Stimulated activated naive CD8-positive, alpha-beta T cell treated with anti-CD3 and anti-CD28 coated beads, Interleukin-15, Interleukin-2, amounts not matched to agents 100 U/mL and 50 U/mL, for 24 hours (primary cell): ENCODE data around the gene FCF1.
A peak's percentile ranks its signal among the peaks of the same experiment; 100 is the strongest.

Experiments
- ATAC-seq: fragments of 150-1000 bp; cut with Tn5 transposase; one replicate; pipeline ENCODE4 v1.10.0; 2021
- DNase-seq: peaks from one replicate; pipeline ENCODE4 v3.0.0; 2021

FCF1 gene, protein sequence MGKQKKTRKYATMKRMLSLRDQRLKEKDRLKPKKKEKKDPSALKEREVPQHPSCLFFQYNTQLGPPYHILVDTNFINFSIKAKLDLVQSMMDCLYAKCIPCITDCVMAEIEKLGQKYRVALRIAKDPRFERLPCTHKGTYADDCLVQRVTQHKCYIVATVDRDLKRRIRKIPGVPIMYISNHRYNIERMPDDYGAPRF

DNA sequence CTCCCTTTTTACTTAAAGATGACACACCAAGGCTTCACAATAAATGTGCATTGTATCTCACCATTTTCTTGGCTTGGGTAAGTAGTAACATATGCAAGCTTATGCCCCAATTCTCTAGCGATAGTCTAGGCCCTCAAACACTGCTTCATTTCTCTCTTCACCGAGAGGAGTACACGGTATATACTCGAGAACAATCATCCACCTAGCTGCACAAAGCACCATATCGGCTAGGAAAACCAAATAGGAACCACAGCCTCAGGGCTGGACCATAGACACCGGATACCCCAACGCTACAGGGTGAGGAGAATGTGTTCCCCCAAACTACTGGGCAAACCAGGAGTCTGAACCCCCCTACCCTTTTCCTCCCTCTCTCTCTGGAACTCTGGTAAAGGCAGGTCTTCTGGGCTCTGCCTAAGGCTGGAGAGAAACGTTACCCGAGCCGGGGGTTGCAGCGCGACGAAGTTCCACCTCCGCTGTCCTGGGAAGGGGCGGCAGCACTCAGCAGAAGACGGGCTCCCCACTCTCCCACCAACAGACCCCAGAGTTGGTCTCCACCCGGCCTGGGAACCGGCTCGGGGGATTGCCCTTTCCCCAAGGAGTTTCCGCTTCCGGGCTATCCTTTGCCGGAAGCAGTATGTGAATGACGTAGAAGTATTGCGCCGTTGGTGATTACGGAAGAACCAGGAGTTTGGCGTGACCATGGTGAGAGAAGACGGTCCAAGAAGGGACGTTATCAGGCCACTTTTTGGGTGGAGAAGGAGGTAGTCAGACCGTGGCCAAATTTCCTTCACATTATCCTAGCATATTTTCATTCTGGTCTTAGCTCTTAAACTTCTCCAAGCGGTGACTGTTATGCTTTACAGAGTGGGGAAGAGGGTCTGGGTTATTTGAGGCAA, at the start of gene FCF1, which contains the start of gene AREL1:
Gene FCF1 (plus strand): TSS at position 646 of the 896 bp plus-strand sequence. CDS start 54 bp downstream, at position 700.
Gene AREL1 (minus strand): TSS at position 582 of the 896 bp plus-strand sequence. CDS start 27,465 bp downstream, outside the sequence.
- peak; percentile 84 for DNase-seq
- ATAC-seq, result peak; percentile 99

DNA sequence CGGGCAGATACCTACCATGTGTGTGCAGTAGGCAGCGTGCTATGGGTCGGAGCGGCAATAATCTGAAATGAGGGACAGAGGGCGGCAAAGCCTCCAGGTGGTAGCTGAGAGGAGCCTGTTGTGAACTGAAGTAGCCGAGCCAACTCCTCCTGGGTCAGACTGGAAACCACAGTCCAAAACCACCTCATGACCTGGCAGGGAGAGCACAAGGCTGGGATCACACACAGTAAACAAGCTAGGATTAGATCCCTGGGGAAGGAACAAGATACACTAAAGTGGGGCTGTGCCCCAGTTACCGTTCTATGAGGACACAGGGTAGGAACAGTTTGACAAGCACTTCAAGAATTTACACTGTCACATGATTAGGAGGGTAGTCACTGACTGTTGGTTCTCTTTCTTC, 49.1 kb upstream of the FCF1 start:
- ATAC-seq, result no peak
- DNase-seq, result no peak

DNA sequence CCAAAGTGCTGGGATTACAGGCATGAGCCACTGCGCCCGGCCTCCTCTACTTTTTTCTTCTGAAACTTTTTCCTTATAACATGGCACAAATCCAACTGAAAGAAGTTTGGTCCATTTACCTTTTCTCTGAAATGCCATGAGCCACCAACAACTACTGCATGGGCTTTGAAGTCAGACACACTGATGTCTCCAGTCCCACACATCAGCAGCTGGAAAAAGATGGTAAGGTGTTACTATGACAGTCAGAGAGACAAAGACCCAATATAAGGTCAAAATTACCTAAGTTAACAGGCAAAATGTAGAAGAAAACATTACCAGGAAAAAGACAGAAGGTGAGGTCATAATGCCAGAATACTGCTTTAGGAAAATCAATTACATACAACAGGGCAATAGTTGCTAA, 48.2 kb upstream of the FCF1 start:
- DNase-seq (no peak), ATAC-seq (peak; percentile 60)

DNA sequence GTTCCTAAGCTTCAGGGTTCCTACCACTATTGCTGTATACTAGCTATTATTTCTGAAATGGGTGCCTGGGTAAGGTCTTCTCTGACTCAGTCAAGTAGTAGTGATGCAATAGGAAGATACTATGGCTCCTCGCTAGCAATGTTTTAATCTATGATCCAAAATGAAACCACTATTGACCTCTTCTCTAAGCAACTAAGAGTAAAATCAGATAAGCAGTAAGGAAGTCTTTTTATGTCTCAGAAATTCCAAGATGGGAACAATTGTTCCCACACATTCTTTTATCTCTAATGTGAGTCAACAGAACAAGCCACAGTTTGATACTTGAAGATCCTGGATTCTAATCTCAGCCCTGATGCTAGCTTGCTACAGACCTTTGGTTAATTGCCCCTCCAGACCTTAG, 45.2 kb upstream of the FCF1 start:
- peak; percentile 69 for ATAC-seq
- no peak for DNase-seq

DNA sequence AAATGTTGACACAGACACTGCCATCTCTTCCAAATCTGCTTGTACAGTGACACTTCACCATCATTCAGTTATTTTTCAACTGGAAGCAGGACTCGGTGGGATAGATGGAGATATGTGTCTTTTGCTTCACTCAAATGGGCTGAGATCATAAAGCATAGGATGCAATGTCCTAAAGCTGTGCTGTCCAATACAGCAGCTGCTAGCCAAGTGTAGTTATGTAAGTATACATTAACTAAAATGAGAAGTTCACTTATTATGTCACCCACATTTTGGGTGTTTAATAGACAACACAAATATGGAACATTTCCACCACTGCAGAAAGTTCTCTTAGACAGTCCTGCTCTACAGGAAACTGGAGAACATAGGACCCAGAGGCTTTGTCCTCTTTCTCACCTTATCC, 43.7 kb upstream of the FCF1 start:
- no peak for ATAC-seq
- DNase-seq, result no peak

DNA sequence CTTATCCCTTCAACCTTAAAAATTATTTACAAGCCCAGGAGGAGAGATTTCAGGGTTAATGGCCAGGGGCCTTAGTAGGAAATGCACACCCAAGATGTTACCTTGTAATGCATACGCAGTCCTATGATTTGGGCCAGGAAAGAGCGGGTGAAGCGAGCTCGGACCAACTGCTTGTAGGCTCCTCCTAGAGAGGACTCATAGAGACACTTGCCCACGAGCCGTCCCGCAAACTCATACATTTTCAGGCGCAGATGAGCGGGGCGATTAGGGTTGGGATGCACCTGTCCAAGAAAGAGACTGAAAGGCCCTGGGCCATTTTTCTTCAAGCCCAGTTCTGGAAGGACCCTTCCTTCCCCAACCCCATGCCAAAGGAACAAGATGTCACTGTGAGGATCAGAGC, 43.1 kb upstream of the FCF1 start:
- ATAC-seq (no peak), DNase-seq (no peak)

DNA sequence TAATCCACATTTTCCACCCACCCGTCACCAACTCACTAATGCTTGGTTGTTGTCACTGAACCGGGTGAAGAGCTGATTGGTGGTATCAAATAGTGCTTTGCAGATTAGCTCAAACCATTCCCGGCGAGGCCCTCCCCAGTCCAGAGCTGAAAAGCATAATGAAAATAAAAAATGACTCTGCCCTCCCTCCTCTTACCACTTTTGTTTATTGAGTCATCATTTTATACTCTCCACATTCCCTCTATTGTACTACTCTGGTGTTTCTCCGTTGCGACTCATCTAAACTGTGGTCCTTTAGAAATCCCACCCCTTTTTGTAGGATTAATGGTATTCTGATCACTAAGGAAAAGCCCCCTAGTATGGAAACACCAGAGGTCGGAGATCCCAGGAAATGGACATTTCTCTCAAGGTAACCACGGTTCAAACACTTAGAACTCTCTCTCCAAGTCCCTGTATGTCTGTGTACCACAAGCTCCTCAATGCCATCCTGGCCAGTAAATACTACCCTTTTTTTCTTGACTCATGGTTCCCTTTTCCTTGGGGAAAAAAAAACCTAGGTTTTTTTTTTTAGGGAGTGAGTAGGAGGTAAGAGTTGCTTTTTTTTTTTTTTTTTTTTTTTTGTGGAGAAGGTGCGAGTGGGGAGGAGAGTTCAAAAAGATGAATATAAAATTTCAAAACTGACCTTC, 42.1 kb upstream of the FCF1 start:
- DNase-seq (no peak), ATAC-seq (no peak)

DNA sequence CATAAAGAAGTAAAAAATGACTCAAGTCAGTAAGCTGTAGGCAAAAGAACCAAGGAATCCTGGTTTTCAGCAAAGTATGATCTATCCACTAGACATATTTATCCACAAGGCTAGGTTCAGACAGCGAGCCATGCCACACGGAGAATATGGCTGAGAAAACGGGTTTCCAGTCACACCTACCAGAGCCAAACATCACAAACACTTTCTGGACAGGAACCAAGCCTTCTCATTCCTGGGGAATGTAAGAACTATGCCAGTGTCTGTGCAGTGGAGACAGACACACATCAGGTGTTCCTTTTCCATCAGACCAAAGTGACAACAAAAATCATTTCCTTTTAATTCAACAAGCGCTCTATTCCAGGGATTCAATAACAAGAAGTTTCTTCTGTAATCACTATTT, 41.2 kb upstream of the FCF1 start:
- DNase-seq (no peak), ATAC-seq (no peak)

DNA sequence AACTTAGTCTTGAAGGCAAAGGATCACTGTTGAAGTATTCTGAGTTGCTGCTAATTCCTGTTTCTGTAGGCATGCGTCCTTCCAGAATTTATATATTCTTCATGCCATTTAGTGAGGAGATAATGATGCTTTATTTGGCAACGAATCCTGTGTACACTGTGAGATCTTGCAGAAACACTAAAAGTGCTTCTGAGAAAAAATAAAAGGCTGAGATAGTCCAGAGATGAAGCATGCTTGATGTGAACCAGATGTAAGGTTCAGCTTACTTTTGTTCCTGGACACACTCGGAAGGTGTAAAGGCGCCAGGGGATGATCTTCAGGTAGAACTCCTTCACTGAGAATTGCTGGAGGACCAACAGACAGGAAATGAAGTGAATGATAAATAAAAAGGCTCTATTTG, 39.2 kb upstream of the FCF1 start:
- ATAC-seq (no peak), DNase-seq (no peak)

DNA sequence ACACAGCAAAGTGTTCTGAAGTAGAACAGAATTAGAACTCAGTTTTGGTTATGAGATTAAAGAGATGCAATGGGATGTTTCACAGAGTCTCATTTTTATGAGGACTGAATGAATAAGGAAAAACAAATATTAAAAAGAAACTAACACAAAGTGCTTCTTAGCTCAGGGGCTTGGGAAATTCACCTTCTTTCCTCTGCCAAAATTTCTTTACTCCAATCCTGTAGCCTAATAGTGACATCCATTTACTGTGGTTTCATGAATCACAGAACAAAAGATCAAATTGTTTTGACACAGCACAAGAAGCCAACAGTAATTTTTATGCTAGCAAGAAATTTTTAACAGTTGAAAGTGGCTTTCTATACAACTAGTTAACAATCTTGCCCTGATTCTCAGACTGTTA, 37.7 kb upstream of the FCF1 start:
- ATAC-seq (no peak), DNase-seq (no peak)

DNA sequence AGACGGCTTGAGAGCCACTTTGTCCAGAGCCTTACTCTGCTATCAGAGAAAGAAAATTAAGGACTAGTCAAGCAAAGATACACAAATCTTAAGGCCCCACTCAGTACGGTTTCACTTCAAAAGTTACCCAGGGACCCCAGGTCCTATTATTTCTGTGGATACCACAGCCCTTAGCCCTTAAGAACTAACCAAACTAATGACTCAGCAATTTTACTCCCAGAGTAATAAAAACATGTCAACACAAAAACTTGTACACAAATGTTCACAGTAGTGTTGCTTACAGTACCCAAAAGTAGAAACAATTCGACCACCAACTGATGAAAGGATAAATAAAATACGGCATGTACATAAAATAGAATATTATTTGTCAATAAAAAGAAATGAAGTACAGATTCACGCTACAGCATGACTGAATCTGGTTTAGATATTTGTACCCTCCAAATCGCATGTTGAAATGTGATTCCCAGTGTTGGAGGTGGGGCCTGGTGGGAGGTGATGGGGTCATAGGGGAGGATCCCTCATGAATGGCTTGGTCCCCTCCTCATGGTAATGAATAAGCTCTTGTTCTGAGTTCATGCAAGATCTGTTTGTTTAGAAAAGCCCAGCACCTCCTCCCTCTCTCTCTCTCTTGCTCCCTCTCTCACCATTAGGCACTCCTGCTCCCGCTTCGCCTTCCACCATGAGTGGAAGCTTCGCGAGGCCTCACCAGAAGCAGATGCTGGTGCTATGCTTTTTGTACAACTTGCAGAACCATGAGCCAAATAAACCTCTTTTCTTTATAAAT, 30.6 kb upstream of the FCF1 start:
- no peak for DNase-seq
- no peak for ATAC-seq

DNA sequence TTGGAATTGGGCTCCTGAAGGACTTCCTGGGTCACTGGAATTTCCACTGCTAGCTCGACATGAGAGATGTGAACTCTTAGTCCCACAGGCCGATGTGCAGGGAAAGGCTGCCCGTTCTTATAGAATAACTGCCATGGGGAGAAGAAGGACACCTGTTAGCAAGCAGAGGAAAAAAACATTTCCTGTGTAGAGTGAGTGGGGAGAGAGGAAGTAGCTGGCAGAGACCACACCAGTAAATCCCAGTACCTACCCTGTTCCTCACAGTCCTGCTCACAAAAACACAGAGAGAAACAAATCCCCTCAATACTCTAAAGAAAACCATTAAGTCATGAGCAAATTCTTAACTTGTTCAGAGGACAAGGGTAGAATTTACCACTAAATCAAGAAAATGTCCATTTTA, 29.5 kb upstream of the FCF1 start:
- DNase-seq (no peak), ATAC-seq (no peak)

DNA sequence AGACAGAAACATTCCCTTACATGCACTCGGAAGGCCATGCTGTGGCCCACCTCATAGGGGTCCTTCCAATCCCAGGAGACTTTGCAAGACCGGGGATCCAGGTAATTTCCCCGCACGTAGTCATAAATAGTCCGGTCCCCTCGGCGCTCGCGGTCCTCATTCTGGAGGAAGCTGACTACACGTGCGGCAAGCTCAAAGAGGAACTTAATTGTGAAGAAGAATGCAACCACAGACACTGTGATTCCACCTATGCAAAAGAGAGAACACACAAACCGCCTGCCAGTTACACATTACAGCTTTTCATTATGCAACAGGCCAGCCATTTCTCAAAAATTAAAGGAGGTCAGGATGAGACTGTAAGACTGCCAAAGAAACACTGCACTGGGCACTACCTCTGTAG, 28.5 kb upstream of the FCF1 start:
- ATAC-seq, result no peak
- DNase-seq, result peak; percentile 19

DNA sequence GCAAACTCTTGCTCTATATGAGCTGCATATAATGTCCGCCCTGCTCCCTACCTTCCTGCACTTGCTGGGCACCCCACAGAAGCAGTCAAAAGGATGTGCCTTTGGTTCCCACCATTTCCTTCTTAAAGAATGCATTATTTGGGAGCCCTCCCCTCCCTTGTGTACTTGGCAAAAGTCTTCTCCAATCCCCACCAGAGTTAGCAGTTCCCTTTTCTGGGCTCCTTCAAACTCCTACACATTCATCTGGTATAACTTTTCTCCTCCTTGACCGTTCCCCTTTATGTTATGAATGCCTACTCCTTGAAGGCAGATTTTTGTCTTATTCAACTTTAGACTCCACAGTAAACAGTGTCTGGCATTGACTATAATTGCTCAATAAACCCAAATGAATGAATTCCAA, 27.9 kb upstream of the FCF1 start:
- no peak for DNase-seq
- ATAC-seq, result no peak

DNA sequence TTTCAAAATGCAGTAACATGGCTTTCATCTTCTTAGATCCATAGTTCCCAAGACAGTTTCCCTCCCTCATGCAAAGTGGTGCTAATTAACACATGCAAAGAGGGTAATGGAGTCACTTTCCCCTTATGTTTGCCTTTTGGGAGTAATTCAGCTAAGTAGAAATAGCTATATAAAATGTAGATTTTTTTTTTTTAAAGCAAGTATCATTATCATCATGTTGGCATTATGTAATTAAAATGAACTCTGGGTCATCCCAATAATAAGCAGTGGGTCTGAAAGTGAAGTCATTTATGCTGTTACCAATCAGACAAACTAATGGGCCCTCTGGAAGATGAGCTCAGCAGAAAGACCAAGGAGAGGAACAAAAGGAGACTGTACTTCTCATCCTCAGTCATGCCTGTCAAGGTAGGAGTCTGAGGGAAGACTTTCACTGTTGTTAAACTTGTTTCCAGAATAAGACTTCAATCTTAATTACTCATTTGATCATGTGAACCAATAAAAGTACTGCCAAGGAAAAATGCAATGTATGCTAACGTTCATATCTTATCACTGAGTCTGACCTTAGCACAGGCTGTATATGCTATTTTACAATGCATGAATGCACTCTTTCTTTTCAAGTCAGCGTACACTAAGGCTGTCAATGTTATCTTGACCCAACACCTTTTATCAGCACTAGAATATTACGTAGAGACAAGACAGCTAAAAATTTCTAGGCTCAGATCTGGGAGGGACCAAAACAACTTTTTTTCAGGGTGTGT, 26.8 kb upstream of the FCF1 start:
- DNase-seq (no peak), ATAC-seq (no peak)

DNA sequence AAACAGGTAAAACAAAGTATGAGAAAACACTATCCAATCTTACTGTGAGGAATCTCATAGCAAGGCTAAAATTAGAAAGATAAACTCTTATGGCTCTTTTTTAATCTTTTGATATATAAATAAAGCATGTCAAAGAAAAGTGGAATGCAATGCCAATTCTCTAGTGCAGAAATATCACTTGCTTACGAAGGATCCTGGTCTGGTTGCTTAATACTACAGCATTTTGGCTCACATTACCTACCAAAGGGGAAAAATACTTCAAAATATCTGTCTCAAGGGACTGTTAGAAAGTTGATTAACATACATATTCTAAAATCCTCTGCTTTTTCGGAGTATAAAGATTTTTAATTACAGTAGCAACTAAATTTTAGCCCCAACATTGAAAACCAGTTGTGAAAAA, 21.5 kb upstream of the FCF1 start:
- ATAC-seq (no peak), DNase-seq (no peak)

DNA sequence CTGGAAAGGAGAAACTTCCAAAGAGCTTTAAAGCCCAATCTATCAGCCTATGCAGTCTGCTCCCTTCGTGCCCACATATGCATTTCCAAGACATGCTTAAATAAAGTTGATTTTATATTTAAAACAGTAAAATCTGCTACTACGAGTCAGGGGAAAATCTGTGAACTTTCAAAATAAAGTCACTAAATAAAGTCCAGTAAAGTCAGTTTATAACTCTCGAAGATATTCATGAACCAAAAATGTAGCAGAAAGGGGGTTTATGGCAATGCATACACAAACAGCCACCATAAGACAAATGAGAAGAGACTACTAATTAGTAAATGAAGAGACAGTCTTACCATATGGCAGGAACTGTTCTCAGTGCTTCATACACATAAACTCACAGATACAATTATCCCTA, 19.8 kb upstream of the FCF1 start:
- ATAC-seq, result no peak
- DNase-seq, result no peak

DNA sequence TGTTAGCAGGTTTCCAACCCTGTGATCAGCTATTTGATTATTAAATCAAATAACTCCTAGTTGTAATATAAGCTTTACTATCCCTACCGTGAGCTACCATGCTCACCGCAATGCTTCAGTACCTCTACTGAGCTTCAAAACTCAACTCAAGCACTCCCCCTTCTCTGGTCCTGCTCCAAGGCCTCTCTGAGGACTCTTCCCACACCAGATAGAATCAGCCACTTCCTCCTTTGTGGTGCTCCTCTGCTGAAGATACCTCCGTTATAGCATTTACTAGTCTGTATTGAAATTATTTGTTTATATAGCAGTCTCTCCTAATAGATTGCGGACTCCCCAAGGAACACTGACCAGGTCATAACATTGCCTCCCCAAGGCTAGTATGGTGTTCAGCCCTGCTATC, 17.5 kb upstream of the FCF1 start:
- ATAC-seq (no peak), DNase-seq (no peak)

DNA sequence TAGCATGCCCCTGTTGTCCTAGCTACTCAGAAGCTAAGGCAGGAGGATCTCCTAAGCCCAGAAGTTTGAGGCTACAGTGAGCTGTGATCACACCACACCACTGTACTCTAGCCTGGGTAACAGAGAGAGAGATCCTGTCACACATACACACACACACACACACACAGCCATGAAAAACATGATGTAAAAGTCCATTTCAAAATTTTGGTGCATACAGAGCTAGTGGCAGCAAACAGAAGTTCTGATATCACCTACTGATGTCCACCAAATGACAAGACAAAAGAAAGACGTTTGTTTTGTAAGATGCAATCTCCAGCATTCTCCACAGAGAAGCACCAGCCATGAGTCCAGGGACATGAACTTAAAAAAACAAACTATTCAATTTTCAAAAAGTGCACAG, 15.9 kb upstream of the FCF1 start:
- ATAC-seq (no peak), DNase-seq (no peak)

DNA sequence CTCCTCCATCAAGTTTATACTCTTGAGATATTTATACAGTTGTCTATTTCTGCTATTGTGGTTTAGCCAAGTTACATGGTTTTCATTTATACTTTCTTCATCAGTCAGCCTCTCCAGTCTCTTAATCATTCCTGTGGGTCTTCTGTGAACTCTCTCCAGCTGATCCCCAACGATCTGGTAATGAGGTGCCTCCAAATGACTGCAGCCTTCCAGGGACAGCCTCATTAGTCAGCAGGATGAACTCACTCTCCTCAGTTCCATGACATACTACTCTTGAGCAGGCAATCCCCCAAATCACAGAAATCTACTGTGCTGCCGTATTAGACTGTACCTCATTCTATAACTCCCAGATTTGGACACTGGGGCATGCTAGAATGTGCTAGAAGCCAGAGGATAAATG, 15.4 kb upstream of the FCF1 start:
- DNase-seq, result no peak
- no peak for ATAC-seq

DNA sequence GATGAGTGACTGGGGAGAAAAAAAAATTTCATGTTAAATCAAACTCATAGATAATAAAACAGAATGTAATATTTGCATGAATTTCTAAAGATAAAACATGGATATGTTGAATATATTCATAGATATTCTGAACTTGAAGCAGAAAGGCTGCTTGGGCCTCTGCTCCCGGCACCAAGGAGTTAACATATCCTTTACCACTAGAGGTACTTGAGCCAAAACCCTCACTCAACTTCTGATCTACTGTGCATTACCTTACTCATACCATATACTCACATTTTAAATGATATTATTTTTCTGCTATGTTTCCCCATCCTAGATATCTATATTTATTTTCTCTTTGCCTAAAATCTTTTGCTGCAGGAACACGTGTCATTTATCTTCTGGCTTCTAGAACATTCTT, 15.0 kb upstream of the FCF1 start:
- ATAC-seq, result no peak

DNA sequence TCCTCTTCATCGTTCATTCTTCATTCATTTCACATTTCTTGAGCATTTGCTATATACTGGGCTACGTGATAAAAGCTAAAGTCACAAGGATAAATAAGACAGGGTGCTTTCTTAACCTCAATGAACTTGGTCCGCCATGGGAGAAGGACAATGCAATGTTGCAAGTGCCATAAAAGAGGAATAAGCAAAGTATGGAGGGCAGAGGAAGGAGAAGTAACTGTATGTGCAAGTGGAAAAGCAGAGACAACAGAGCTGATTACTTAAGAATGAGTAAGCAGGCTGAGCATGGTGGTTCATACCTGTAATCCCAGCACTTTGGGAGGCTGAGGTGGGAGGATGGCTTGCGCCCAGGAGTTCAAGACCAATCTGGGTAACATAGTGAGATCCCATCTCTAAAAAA, 14.5 kb upstream of the FCF1 start:
- ATAC-seq, result no peak
- no peak for DNase-seq

More for the DNA sequence above, 15.0 kb upstream of the FCF1 start:
- DNase-seq, result no peak
